Keratinocyte (primary cell): ENCODE data around the gene EPB41L4B. TPM values are rescaled to one million over a fixed set of nuclear protein-coding genes. Genes with fewer than 3 reads are reported as not detected.

Experiments used
- DNase-seq: peaks from one replicate; pipeline ENCODE4 v3.0.0-alpha.2; 2011; ENCODE audit warnings: low read depth, missing footprints, low spot score
- FAIRE-seq: peaks from 2 replicates; lab custom pipeline; 2011; peaks lifted over from hg19 to GRCh38; lab: Jason Lieb, UNC
- H2AFZ ChIP-seq: 2 replicates; pipeline ENCODE4 v1.6.0; 2012; ENCODE audit warnings: low read length, control low read depth, inconsistent platforms; ENCODE audit not compliant: control insufficient read depth
- H3K27ac ChIP-seq: 2 replicates; pipeline ENCODE4 v1.5.1; 2011; ENCODE audit warnings: low read length; ENCODE audit not compliant: control insufficient read depth, insufficient read depth
- H3K27me3 ChIP-seq: 3 replicates; pipeline ENCODE4 v1.6.0; 2011; ENCODE audit warnings: low read length; ENCODE audit not compliant: control insufficient read depth, insufficient read depth; ENCODE audit errors: extremely low read depth
- H3K36me3 ChIP-seq, 2 experiments: 2 replicates in 1 of 2; 3 replicates in 1 of 2; pipeline ENCODE4 v1.5.1; 2011; ENCODE audit warnings: low read length in 2 of 2, mild to moderate bottlenecking in 1 of 2; ENCODE audit not compliant: control insufficient read depth in 2 of 2, insufficient read depth in 2 of 2; ENCODE audit errors: extremely low read depth in 1 of 2
- H3K4me1 ChIP-seq: 3 replicates; pipeline ENCODE4 v1.5.1; 2011; ENCODE audit warnings: low read length; ENCODE audit not compliant: control insufficient read depth, insufficient read depth; ENCODE audit errors: extremely low read depth
- H3K4me2 ChIP-seq: 3 replicates; pipeline ENCODE4 v1.6.0; 2011; ENCODE audit warnings: low read depth, low read length; ENCODE audit not compliant: control insufficient read depth, insufficient read depth; ENCODE audit errors: extremely low read depth
- H3K4me3 ChIP-seq, 3 experiments: fragments of 200-600 bp in 1 of 3; sonication (generic) in 1 of 3; 2 replicates in 2 of 3; 3 replicates in 1 of 3; pipeline ENCODE4 v1.5.1; 2011 to 2016; ENCODE audit warnings: low read length in 3 of 3, mild to moderate bottlenecking in 3 of 3, control low read depth in 2 of 3, inconsistent platforms in 1 of 3, low read depth in 1 of 3, mixed read lengths in 1 of 3, mixed run types in 1 of 3, moderate library complexity in 1 of 3; ENCODE audit not compliant: control insufficient read depth in 2 of 3, insufficient read depth in 2 of 3; ENCODE audit errors: extremely low read depth in 1 of 3
- H3K79me2 ChIP-seq: 2 replicates; pipeline ENCODE4 v1.6.0; 2012; ENCODE audit warnings: low read length; ENCODE audit not compliant: control insufficient read depth, insufficient read depth
- H3K9ac ChIP-seq: 3 replicates; pipeline ENCODE4 v1.6.0; 2011; ENCODE audit warnings: low read length; ENCODE audit not compliant: control insufficient read depth, insufficient read depth; ENCODE audit errors: extremely low read depth
- H3K9me1 ChIP-seq: 3 replicates; pipeline ENCODE4 v1.6.0; 2011; ENCODE audit warnings: low read length; ENCODE audit not compliant: control insufficient read depth, insufficient read depth; ENCODE audit errors: extremely low read depth
- H3K9me3 ChIP-seq: 2 replicates; pipeline ENCODE4 v1.5.1; 2012; ENCODE audit warnings: low read depth, low read length; ENCODE audit not compliant: control insufficient read depth
- H4K20me1 ChIP-seq: 3 replicates; pipeline ENCODE4 v1.6.0; 2011; ENCODE audit warnings: low read length; ENCODE audit not compliant: control insufficient read depth, insufficient read depth; ENCODE audit errors: extremely low read depth
- EZH2 ChIP-seq: IDR thresholded peaks from one replicate; pipeline ENCODE4 v1.6.1; 2012; ENCODE audit warnings: inconsistent platforms, mild to moderate bottlenecking, low read length, moderate library complexity
- dilution Hi-C: fragments of 300-500 bp; cut with MboI; formaldehyde crosslinking; loops from one replicate; pipeline ENCODE4 v1.7.0; 2020; ENCODE audit warnings: low sequenced_read_pairs; ENCODE audit not compliant: extremely low pct_ligation_motif_present
- polyA plus RNA-seq, 5 experiments: library from polyadenylated mRNA; depleted of rRNA in 3 of 5; stranded (reverse) in 3 of 5; stranded (forward) in 1 of 5; unstranded in 1 of 5; fragments of >200 nt; gene quantifications; 1 replicate in 1 of 5; 2 replicates in 3 of 5; 3 replicates in 1 of 5; pipeline versions ENCODE4 v1.2.1 to v1.2.3, GENCODE V29; 2011 to 2012; ENCODE audit warnings: missing spikeins in 2 of 5, low read depth in 1 of 5, low replicate concordance in 1 of 5
- TF ChIP-seq, protein P1 (sequence below), 3 experiments: IDR thresholded peaks in 1 of 3; conservative IDR thresholded peaks in 1 of 3; optimal IDR thresholded peaks in 1 of 3; 2 replicates in 2 of 3; 3 replicates in 1 of 3; pipeline versions ENCODE3 to v1.5.1; 2011; ENCODE audit warnings: low read length in 3 of 3, mild to moderate bottlenecking in 3 of 3, moderate library complexity in 2 of 3, control low read depth in 1 of 3, inconsistent platforms in 1 of 3; ENCODE audit not compliant: insufficient read depth in 2 of 3; ENCODE audit errors: extremely low read depth in 1 of 3

Gene EPB41L4B
- polyA plus RNA-seq, 1 donor (not counting 4 experiments of a cell fraction or from before 2014, with no cell fraction given), result 13.7 TPM

DNA sequence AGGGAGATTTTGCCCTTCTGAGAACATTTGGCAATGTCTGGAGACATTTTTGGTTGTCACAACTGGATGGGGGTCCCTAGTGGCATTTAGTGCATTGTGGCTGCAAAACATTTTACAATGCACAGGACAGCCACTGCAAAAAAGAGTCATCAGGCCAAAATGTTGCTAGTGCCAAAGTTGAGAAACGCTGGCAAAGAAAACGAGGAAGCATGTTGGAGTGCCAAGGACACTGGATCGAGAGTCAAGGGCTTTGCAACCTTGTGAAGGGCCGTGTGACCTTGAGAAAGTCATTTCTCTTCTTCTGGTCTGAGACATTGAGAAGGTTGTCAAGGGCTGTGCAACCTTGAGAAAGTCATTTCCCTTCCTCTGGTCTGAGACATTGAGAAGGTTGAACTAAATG is 108.1 kb downstream of the EPB41L4B start:
- Histone ChIP-seq H3K9me3 (no peaks in the 10 kb centered on the region), H3K27ac (no peak overlapping the region), H3K9ac (no peak overlapping the region), H3K9me1 (no peaks in the 10 kb centered on the region), H3K27me3 (peaks cover 12% of the 10 kb centered on the region), H3K4me3 (no peak overlapping the region), H4K20me1 (no peaks in the 10 kb centered on the region), H3K79me2 (no peaks in the 10 kb centered on the region), H3K4me2 (no peak overlapping the region), H2AFZ (no peak overlapping the region), H3K36me3 (no peaks in the 10 kb centered on the region), H3K4me1 (no peaks in the 10 kb centered on the region)
- dilution Hi-C loops, result no loop called here
- no peak for FAIRE-seq
- DNase-seq, result no peak
- TF ChIP-seq, protein P1, sequence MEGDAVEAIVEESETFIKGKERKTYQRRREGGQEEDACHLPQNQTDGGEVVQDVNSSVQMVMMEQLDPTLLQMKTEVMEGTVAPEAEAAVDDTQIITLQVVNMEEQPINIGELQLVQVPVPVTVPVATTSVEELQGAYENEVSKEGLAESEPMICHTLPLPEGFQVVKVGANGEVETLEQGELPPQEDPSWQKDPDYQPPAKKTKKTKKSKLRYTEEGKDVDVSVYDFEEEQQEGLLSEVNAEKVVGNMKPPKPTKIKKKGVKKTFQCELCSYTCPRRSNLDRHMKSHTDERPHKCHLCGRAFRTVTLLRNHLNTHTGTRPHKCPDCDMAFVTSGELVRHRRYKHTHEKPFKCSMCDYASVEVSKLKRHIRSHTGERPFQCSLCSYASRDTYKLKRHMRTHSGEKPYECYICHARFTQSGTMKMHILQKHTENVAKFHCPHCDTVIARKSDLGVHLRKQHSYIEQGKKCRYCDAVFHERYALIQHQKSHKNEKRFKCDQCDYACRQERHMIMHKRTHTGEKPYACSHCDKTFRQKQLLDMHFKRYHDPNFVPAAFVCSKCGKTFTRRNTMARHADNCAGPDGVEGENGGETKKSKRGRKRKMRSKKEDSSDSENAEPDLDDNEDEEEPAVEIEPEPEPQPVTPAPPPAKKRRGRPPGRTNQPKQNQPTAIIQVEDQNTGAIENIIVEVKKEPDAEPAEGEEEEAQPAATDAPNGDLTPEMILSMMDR (optimal IDR thresholded peaks at IDR 0.05 in 1 of 3, IDR thresholded peaks at IDR 0.05 in 1 of 3, conservative IDR thresholded peaks at IDR 0.05 in 1 of 3; ENCODE audit: extremely low read depth in 1 of 3, insufficient read depth in 2 of 3, low read length in 3 of 3), result no peak
- no peak for TF ChIP-seq EZH2

DNA sequence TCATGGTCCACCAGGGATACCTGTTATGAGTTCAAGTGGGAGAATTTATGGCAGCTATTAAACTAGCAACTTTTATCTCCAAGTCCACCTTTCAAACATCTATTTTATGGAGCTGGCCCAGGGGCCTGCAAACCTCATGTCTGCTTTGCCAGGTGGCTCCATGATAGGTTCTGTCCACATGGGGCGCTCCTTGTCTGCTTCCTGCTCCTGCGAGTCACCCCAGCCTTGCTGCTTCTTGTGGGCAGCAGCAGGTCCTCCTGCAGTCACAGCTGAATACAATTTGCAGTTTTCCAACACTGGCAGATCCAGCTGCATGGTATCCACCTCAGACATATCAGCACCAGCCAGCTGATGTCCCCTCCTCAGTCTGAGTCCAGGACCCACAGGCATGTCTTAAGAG is 114.2 kb downstream of the EPB41L4B start:
- H2AFZ ChIP-seq, result no peak overlapping the region
- H3K4me2 ChIP-seq, result no peak overlapping the region
- FAIRE-seq (no peak), DNase-seq (no peak)
- H4K20me1 ChIP-seq, result no peaks in the 10 kb centered on the region
- H3K27ac ChIP-seq, result no peak overlapping the region
- H3K4me1 ChIP-seq, result no peaks in the 10 kb centered on the region
- H3K4me3 ChIP-seq, result no peak overlapping the region
- no peaks in the 10 kb centered on the region for H3K36me3 ChIP-seq
- TF ChIP-seq EZH2, result no peak
- TF ChIP-seq, protein P1 (optimal IDR thresholded peaks at IDR 0.05 in 1 of 3, IDR thresholded peaks at IDR 0.05 in 1 of 3, conservative IDR thresholded peaks at IDR 0.05 in 1 of 3; ENCODE audit: extremely low read depth in 1 of 3, insufficient read depth in 2 of 3, low read length in 3 of 3), result peak in 2 of 3 experiments; percentile 14 to 53
- no peaks in the 10 kb centered on the region for H3K27me3 ChIP-seq
- no peaks in the 10 kb centered on the region for H3K79me2 ChIP-seq
- no peak overlapping the region for H3K9ac ChIP-seq
- dilution Hi-C loops, result no loop called here
- H3K9me1 ChIP-seq, result no peaks in the 10 kb centered on the region
- no peaks in the 10 kb centered on the region for H3K9me3 ChIP-seq
